Left colon (tissue), 2 donors: Measurements from ENCODE around the gene CILP. TPM values are rescaled to one million over a fixed set of nuclear protein-coding genes. Genes with fewer than 3 reads are reported as not detected.
"Not testable (repeated sequence)": the region's sequence is repeated elsewhere in the genome, so short reads cannot be mapped to it uniquely, and the experiment has no call there.

Experiments
- ATAC-seq: fragments of 200-7000 bp; cut with Tn5 transposase; one replicate; pipeline ENCODE4 v1.9.1; 2020; ENCODE audit warnings: mild to moderate bottlenecking, moderate library complexity
- DNase-seq, 2 donors: peaks; one replicate each; pipeline ENCODE4 v3.0.0-alpha.2; 2020
- intact Hi-C, 2 donors: fragments of 100-400 bp; cut with DNase I in 1 of 2; cut with micrococcal nuclease in 1 of 2; formaldehyde crosslinking; loops; one replicate each; pipeline versions ENCODE4 v1.11.2 to v1.14.0; 2022; cut with DNase I, micrococcal nuclease
- total RNA-seq, 2 donors: library from RNA; stranded (reverse); fragmentation: NEBNext Ultra II Directional; extraction: Animal tissue kit (Norgen Biotek cat#: 25700); gene quantifications; one replicate each; pipeline ENCODE4 v1.2.1, GENCODE V29; 2021
- donor health status: DM: no; HTN: no; CAD: no.
- donor health status: DM: yes; HTN: yes; CAD: no.

Gene CILP
- total RNA-seq, 2 donors from 2014 or later = 3.5 to 13.4 TPM

DNA sequence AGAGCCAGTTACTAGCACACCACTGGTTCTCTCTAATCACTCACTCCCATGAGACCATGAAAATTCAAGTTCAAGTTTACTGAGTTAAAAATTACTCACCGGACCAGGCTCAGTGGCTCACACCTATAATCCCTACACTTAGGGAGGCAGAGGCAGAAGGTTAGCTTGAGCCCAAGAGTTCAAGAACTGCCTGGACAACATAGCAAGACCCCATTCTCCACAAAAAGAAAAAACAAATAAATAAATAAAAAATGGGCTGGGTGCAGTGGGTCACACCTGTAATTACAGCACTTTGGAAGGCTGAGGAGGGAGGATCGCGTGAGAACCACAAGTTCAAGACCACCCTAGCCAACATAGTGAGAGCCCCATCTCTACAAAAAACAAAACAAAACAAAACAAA lies 21.2 kb upstream of the CILP start:
- intact Hi-C loops = no loop called here
- no peak for ATAC-seq
- DNase-seq = no peak

DNA sequence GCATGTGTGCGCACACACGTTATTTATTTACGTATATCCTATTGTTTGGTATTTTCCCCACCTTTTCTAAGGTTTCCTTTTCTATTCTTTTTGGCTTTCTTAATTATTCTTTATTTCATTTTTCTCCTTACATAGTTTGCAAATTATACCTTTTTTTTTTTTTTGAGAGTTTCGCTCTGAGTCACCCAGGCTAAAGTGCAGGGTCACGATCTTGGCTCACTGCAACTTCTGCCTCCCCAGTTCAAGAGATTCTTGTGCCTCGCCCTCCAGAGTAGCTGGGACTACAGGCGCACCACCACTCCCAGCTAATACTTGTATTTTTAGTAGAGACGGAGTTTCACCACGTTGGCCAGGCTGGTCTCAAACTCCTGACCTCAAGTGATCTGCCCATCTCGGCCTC lies 20.0 kb upstream of the CILP start:
- ATAC-seq = no peak
- intact Hi-C loops = no loop called here
- no peak for DNase-seq

DNA sequence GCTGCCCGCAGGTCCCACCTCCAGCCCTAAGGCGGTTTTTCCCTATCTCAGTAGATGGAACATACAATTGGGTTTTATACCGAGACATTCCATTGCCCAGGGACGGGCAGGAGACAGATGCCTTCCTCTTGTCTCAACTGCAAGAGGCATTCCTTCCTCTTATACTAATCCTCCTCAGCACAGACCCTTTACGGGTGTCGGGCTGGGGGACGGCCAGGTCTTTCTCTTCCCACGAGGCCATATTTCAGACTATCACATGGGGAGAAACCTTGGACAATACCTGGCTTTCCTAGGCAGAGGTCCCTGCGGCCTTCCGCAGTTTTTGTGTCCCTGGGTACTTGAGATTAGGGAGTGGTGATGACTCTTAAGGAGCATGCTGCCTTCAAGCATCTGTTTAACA lies 15.6 kb upstream of the CILP start:
- intact Hi-C loops, DNase-seq, ATAC-seq: not testable (repeated sequence)

DNA sequence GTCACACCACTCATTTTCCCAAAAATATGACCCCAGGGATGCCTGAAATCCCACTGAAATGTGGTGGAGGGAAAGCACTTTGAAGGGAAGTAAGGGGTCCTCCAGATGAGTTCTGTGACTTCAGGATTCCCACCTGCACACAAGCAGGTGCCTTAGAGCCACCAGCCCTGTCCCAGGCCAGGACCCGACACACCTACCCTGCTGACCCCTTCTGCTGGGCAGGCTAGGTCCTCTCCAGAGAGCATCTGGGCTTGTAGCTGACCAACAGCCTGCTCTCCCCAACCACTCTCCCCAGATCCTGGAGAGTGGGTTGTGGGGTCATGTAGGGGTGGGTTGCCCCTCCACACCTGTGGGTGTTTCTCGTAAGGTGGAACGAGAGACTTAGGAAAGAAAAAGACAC lies 14.9 kb upstream of the CILP start:
- intact Hi-C loops = no loop called here
- ATAC-seq (no peak), DNase-seq (no peak)

DNA sequence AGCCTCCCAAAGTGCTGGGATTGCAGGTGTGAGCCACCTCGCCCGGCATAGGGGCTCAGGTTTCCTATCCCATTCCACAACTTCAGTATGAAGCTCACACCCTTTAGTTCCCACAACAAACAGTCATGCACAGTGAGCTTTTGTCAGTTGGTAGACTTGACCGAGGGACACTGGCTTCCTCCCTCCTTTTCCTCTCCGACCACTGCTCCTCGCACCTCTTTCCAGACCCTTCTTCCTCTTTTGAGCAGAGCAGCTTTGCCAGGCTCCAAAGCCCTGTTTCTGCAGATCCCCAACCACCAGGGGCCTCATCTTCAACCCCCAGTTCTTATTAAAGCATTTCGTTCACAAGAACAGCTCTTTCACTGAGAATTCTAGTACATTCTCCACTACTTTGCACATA lies 12.7 kb upstream of the CILP start:
- intact Hi-C loops = no loop called here
- no peak for ATAC-seq
- no peak for DNase-seq

DNA sequence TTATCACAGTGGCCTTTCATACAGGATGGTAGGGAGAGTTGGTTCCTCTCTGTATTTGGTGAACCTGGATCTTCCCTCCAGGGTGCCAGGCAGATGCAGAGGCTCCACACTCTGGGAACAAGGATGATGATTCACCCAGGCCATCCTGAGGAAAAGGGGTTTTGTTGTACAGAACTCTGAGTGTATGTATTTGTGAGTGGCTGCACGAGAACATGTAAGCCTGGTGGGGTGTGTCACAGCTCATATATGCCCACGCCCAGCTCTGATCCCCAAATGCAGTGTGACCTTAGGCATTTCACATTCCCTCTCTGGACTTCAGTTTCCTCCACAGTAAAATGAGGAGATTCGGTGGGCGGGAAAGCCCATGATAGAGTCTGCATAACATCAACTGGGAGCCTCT lies 11.6 kb upstream of the CILP start:
- DNase-seq = no peak
- intact Hi-C loops = no loop called here
- ATAC-seq = no peak

DNA sequence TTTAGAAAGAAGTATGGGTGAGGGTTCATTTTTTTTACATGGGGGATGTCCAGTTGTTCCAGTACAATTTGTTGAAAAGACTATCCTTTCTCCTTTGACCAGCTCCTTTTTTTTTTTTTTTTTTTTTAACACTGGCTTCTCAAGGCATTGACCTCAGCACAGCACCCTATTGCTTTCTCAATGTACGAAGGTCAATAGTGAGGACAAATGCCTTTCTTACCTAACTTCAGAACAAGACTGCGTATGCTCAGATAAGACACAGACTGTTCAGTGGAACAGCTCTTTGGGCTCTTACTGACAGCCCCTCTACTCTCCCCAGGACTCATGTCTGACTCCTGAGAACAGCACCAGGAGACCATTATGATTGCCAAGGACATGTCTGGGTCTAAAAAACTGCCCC lies 10.4 kb upstream of the CILP start:
- no peak for DNase-seq
- intact Hi-C loops = no loop called here
- ATAC-seq = no peak

DNA sequence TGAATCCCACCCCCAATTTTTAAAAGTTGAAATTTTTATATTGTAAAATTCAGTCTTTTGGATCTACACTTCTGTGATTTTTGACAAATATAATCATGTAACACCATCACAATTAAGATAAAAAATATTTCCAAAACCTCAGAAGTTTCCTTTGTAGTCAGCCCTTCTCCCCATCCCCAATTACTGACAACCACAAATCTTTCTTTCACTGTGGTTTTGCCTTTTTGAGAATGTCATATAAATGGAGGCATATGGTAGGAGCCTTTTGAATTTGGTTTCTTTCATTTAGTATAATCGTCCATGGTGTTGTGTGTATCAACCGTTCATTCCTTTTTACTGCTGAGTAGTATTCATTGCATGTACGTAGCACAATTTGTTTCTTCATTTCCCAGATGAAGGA lies 7.9 kb upstream of the CILP start:
- intact Hi-C loops = no loop called here
- ATAC-seq (no peak), DNase-seq (no peak)

DNA sequence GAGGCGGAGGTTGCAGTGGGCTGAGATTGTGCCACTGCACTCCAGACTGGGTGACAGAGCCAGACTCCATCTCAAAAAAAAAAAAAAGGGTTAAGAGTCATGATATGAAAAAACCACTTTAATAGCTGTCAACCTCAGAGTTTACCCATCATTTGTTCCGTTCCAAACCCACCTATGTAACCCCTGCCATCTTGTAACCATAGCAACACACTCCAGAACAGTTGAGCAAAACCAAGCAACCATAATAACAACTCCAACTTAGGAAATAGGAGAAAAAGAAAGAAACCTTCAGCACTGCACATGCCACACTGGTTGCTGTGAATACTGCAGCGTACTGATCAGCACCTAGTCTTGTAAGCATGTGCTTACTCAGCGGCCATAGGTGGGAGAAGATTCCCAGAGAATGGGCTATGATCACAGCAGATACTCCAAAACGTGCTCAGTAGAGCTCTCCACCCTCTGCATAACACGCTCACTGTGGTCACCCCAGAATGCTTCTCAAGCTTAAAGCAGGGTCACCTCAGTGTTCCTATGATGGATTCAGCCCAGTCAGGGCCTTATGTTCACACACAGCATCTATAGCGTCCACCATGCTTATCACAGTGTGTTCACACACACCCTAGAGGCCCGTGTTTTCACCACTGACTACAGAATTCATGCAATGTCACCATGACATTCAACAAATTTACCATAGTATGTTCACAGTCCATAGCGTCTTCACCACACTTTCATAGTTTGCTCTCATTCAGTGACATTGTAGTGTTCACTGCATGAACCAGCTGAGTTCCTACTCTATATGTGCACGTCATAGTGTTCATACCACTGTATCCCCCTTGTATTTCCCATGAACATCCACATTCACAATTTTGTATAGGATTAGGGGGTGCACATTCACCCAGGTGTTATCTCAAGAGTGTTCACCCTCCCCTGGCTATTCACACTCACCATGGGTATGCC lies 6.5 kb upstream of the CILP start:
- DNase-seq (no peak), ATAC-seq (no peak)
- intact Hi-C loops = no loop called here

DNA sequence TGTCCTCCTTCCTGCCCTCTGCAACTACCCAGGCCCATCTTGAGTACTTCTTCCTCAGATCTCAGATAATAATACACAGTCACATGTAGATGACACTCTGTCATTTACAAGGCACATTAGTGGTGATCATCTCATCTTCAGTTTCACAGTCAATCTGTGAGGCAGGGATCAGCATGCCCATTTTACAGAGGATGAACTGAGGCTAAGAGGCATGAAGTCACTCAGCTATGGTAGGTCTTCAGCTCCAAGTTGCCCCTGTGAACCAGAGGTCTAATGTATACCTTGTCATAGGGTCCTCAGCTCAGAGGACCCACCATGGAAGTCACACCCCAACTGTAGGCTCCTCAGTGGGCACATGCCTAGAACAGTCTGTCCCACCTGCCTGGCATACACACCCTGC lies 4.2 kb upstream of the CILP start:
- DNase-seq (no peak), ATAC-seq (no peak)
- intact Hi-C loops = no loop called here

DNA sequence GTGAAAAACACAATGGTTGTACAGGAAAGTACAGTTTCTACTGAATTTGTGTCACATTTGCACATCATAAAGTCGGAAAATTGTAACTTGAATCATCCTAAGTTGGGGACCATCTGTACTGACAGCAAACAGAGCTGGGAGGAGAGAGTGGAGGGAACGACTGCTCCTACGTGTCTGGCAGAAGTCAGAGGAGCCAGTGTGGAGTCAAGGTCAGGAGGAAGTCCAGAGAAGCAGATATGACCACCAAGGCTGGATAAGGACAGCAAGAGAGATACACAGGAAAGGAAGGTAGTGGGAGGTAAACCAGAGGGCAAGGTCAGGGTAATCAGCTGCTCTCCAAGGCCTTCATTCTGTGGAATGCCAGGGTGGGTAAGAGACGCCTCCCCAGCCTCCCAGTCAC lies 2.7 kb upstream of the CILP start:
- DNase-seq (no peak), ATAC-seq (no peak)
- intact Hi-C loops = no loop called here

DNA sequence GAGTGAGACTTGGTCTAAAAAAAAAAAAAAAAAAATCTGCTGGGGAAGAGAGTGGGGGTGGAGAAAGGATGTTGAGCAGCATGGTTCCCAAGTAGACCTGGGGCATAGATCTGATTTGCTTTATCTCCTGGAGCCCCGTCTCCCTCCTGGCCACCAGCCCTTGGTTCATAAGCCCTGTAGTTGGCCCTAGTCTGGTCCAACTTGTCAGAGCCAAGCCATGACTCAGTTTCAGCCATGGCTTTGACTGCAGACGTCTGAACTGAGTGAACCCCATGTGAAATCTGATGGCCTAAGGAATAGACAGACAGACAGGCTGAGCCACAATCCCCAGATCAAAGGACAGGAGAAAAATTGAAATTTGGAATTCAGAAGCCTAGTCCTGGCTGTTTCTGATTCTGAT lies 2.0 kb upstream of the CILP start:
- DNase-seq (no peak), ATAC-seq (no peak)
- intact Hi-C loops = no loop called here

DNA sequence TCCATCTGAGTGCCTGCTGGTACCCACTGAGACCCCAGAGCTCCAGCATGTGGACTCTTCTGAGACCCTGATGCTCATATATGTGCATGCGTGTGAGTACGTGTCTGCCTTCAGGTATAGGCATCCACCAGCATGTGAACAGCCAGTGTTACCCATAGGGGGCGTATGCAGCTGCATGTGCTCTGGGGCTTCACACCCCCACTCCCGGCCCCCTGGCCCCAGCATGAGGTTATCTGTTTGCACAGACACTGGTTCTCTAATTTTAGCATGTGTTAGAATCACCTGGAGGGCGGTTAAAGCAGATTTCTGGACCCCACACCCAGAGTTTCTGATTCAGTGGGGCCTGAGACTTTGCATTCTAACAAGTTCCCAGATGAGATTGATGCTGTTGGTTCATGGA lies 824 bp upstream of the CILP start:
- peak in 1 of 2 donors; percentile 19 for DNase-seq
- intact Hi-C loops = no loop called here
- ATAC-seq = peak; percentile 39

DNA sequence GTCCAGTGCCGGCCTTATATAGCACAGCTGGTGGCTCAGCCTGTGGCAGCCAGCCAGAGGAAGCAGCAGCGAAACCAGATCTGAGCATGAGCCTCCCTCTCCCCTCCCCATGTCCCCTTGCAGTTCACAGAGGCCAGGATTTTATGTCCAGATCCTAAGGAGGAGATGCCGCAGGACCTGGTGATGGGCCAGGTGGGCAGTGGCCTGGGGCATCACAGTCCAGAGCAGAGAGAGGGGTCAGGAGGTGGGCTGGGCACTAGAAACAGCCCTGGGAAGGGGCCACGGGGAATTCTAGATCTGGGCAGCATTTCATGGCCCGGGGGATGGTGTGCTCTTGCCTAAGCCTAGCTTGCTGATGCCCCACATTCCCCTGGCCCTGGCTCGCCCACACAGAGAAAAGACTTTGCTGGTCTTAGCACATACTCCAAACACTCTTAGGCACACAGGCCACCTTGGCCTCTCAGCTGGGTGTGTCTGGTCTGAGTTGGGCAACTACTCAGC lies 259 bp upstream of the CILP start:
- DNase-seq (peak in 1 of 2 donors; percentile 29), ATAC-seq (no peak)
- intact Hi-C loops = no loop called here

DNA sequence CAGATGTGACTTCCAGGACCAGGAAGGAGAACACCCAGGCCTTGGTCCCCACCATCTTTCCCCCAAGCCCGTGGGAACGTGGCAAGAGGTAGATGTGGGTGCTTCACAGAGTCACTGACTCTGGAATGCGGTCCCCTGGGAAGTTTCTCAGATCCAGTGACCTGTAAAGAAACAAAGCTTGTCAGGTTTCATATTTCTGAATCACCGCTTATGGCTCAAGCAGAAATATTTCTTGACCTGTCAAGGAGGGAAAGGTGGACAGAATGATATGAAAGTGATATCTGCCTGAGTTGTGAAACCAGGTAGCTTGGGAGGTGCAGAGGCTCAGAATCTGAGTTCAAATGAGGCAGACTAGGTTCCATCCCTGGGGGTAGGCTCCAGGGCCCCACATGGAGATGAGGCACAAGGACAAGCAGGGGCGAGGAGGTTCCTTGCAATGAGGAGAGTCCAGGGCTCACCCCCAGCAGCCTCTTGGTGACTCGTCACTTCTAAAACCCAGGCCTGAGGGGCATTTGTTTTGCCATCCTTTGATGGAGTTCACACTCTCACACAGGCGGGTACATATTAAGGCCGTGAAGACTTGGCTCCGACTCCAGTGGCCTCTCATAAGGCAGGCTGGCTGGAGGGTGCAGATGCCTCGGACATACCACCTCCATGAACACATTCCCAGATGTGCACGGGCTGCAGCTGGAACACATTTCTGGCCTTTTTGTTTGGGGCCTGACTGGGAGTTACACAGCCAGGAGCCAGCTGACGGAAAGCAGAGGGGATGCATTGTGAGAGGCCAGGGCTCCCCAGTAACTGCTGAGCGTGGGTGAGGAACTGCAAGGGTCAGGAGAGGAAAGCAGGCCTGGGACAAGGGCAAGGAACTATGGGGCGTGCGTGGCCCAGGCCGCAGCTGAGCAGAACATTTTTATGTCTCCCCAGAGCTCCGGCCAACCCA lies 1.3 kb downstream of the CILP start:
- intact Hi-C loops = no loop called here
- ATAC-seq (no peak), DNase-seq (no peak)

DNA sequence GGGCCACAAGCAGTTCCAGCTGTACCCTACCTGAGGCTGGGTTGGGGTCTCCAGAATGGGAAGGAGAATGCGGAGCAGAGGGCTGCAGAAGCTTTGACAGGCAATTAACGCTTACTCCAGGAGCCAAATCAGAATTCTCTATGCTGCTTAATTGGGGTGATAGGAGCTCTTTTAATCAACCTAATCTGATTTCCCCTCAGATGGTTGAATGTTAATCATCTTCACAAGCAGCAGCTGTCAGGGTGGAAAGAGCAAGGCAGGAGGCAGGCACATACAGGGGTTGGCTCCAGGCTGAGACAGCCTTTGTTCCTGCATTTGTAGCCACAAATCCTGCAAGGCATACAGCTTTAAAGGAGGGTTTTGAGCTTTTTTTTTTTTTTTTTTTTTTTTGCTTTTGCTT lies 2.6 kb downstream of the CILP start:
- ATAC-seq = no peak
- no peak for DNase-seq
- intact Hi-C loops = no loop called here

DNA sequence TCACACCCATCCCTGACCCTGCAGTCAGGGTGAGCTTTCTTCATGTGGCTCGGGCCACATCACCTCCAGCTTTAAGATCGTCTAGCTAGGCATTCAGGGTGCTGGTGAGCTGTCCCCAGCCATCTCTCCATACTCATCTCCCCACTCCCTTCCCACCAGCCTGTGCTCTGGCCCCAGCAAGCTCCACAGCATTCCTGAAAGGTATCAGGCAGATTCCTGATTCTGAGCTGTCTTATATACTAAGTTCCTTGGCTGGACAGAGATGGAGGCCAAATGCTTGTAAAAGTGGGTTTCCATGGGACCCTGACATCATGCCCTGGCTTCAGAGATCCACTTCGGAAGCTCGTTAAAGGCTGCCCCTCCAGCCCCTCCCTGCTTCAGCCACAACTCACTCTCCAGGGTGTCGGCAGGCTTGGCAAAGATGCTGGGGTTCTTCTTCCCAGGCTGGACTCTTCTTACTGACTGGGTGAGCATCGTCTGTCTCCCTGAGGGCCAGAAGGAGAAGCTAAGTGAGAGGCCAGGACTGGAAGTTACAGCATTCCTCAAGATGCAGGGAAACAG lies 3.9 kb downstream of the CILP start:
- intact Hi-C loops = no loop called here
- no peak for DNase-seq
- no peak for ATAC-seq

DNA sequence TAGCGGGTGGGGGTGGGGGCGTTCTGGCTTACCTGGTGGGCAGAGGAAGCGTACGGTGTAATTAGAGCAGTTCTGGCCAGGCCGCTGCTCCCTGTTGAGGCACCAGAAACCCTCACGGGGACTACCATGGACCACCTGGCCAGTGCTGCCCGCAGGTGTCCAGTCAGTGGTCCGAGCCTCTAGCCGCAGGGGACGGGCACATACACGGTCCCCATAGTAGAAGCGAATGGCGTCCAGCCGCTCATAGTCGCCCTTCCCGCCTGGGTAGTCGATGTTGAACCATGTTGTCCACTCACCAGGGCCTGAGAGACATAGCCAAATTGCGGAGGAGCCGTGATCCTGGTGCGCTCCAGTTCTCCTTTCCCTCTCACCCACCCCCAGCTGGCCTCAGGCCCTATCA lies 4.5 kb downstream of the CILP start:
- intact Hi-C loops = no loop called here
- ATAC-seq (no peak), DNase-seq (no peak)

DNA sequence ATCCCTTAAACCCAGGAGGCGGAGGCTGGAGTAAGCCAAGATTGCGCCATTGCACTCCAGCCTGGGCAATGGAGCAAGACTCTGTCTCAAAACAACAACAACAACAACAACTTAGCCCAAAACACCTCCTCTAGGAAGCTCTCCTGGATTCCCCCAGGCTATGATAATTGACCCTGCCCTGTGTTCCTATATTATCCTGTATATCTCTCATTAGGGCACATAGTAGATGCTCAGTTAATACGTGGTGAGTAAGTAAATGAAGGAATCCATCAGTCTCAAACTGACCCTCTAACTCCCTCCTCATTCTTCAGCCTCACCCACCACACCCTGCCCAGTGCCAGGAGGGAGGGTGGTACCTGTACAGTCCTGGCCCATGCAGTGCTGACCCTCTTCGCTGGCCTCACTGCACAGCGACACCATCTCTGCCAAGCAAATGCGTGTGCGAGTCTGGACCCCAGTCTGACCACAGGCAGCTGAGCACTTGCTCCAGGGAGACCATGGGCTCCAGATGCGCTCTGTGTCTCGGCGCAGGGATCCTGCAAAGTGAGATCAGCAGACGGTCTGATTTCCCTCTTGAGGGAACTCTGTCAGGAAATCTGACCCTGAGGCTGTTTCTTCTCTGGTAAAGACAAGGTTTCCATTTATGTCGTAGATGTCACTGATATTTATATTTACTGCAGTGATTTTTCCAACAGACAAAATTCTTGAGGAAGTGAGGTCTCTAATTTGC lies 6.2 kb downstream of the CILP start:
- DNase-seq (no peak), ATAC-seq (no peak)
- intact Hi-C loops = no loop called here
